GF-D8 (cell line): Measurements from ENCODE around the gene CSTF1.
"Not testable (repeated sequence)": the region's sequence is repeated elsewhere in the genome, so short reads cannot be mapped to it uniquely, and the experiment has no call there.

Experiments used
- DNase-seq: peaks from one replicate; lab custom pipeline; 2025; lab: John Stamatoyannopoulos, UW

CSTF1 gene

GRCh38 chr20:56409521-56409920 lies 17.1 kb downstream of the CSTF1 start:
- peak; percentile 57 for DNase-seq

GRCh38 chr20:56409956-56410355 lies 17.5 kb downstream of the CSTF1 start:
- no peak for DNase-seq

GRCh38 chr20:56411287-56411686 lies 18.8 kb downstream of the CSTF1 start:
- DNase-seq, result not testable (repeated sequence)

- DNase-seq, result peak; percentile 87
Measured at GRCh38 chr20:56411759-56412472, 19.5 kb downstream of the CSTF1 start, which contains the start of gene CASS4. TSS of gene CASS4 (plus strand) at chr20:56412260. CDS start at chr20:56412459, 199 bp downstream.

GRCh38 chr20:56412473-56412790 lies 20.0 kb downstream of the CSTF1 start:
- no peak for DNase-seq

GRCh38 chr20:56412949-56413348 lies 20.5 kb downstream of the CSTF1 start:
- no peak for DNase-seq

GRCh38 chr20:56414842-56415765 lies 22.7 kb downstream of the CSTF1 start:
- DNase-seq, result no peak

GRCh38 chr20:56417402-56417801 lies 25.0 kb downstream of the CSTF1 start:
- DNase-seq, result no peak

- no peak for DNase-seq
Measured at GRCh38 chr20:56417911-56418310, 25.5 kb downstream of the CSTF1 start.

GRCh38 chr20:56418385-56418861 lies 26.0 kb downstream of the CSTF1 start:
- DNase-seq, result no peak

GRCh38 chr20:56420028-56420427 lies 27.6 kb downstream of the CSTF1 start:
- DNase-seq, result no peak

- DNase-seq, result no peak
Measured at GRCh38 chr20:56420940-56421688, 28.7 kb downstream of the CSTF1 start.

- peak; percentile 52 for DNase-seq
Measured at GRCh38 chr20:56422076-56422823, 29.8 kb downstream of the CSTF1 start.

- no peak for DNase-seq
Measured at GRCh38 chr20:56422824-56423189, 30.4 kb downstream of the CSTF1 start.

GRCh38 chr20:56423211-56423610 lies 30.8 kb downstream of the CSTF1 start:
- DNase-seq, result no peak

- no peak for DNase-seq
Measured at GRCh38 chr20:56423886-56424285, 31.4 kb downstream of the CSTF1 start.

GRCh38 chr20:56424931-56425330 lies 32.5 kb downstream of the CSTF1 start:
- DNase-seq, result no peak

- DNase-seq, result no peak
Measured at GRCh38 chr20:56426026-56426425, 33.6 kb downstream of the CSTF1 start.

- no peak for DNase-seq
Measured at GRCh38 chr20:56426926-56427325, 34.5 kb downstream of the CSTF1 start.

GRCh38 chr20:56427797-56428196 lies 35.4 kb downstream of the CSTF1 start:
- DNase-seq, result no peak

GRCh38 chr20:56428410-56428809 lies 36.0 kb downstream of the CSTF1 start:
- no peak for DNase-seq

GRCh38 chr20:56428881-56429280 lies 36.4 kb downstream of the CSTF1 start:
- no peak for DNase-seq
